D721Med (cell line): Measurements from ENCODE around the gene ACSBG1.

Experiments
- DNase-seq: peaks from one replicate; pipeline ENCODE4 v3.0.0; 2011; ENCODE audit warnings: low spot score; ENCODE audit not compliant: insufficient read length
- FAIRE-seq: peaks from 2 replicates; lab custom pipeline; 2011; peaks lifted over from hg19 to GRCh38; lab: Jason Lieb, UNC
- CTCF ChIP-seq: IDR thresholded peaks from 2 replicates; pipeline ENCODE4 v1.5.1; 2012; ENCODE audit warnings: mild to moderate bottlenecking, control low read depth; ENCODE audit not compliant: insufficient read depth; ENCODE audit errors: missing control alignments

The ACSBG1 gene

GRCh38 chr15:78203346-78204225 is 30.8 kb downstream of the ACSBG1 start:
- no peak for FAIRE-seq
- no peak for DNase-seq

GRCh38 chr15:78201281-78202190 is 32.8 kb downstream of the ACSBG1 start:
- DNase-seq (no peak), FAIRE-seq (no peak)
- no peak for TF ChIP-seq CTCF

More at GRCh38 chr15:78203346-78204225, 30.8 kb downstream of the ACSBG1 start:
- TF ChIP-seq CTCF: no peak

GRCh38 chr15:78200276-78200930 is 34.0 kb downstream of the ACSBG1 start:
- no peak for DNase-seq
- no peak for FAIRE-seq
- no peak for TF ChIP-seq CTCF

- DNase-seq (no peak), FAIRE-seq (no peak)
- TF ChIP-seq CTCF: no peak
Measured at GRCh38 chr15:78197632-78198031, 36.7 kb downstream of the ACSBG1 start.

- DNase-seq (no peak), FAIRE-seq (no peak)
- peak; percentile 64 for TF ChIP-seq CTCF
Measured at GRCh38 chr15:78195735-78196201, 38.6 kb downstream of the ACSBG1 start.

- no peak for FAIRE-seq
- no peak for TF ChIP-seq CTCF
Measured at GRCh38 chr15:78194568-78194925, 39.8 kb downstream of the ACSBG1 start.

More at GRCh38 chr15:78194568-78194925, 39.8 kb downstream of the ACSBG1 start:
- no peak for DNase-seq
